Stimulated activated naive CD4-positive, alpha-beta T cell (primary cell): Measurements from ENCODE around the gene TYSND1.
A peak's percentile ranks its signal among the peaks of the same experiment; 100 is the strongest.
"Not testable (repeated sequence)": the region's sequence is repeated elsewhere in the genome, so short reads cannot be mapped to it uniquely, and the experiment has no call there.

Experiments used
- DNase-seq, 6 experiments: peaks; one replicate each; lab custom pipeline; 2025; lab: John Stamatoyannopoulos, UW

The TYSND1 gene

DNA sequence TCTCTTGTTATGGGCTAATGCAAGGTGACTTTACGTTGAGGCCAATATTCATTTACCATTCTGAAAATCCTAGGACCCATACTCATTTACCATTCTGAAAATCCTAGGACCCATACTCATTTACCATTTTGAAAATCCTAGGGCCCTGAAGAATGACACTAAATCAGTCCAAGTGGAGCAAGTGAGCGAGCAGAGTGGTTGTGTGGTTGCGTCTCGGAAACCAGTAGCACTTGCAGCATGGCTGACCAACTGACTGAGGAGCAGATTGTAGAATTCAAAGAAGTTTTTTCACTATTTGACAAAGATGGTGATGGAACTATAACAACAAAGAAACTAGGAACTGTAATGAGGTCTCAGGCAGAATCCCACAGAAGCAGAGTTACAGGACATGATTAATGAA, 16.9 kb upstream of the TYSND1 start:
- DNase-seq = no peak

DNA sequence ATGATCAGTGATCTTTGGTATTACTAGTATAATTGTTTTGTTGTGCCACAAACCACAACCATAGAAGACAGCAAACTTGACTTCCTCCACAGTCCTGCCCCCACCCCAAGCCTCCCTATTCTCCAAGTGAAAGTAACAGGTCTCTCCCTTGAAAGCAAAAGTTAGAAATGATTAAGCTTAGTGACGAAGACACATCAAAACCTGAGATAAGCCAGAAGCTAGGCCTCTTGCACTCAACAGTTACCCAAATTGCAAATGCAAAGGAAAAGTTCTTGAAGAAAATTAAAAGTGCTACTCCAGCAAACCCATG, 16.3 kb upstream of the TYSND1 start:
- peak in 4 of 6 experiments; percentile 2 to 40 (median 28) for DNase-seq

- DNase-seq = no peak
Measured at GRCh38 chr10:70162151-70162891, 15.8 kb upstream of the TYSND1 start.

DNA sequence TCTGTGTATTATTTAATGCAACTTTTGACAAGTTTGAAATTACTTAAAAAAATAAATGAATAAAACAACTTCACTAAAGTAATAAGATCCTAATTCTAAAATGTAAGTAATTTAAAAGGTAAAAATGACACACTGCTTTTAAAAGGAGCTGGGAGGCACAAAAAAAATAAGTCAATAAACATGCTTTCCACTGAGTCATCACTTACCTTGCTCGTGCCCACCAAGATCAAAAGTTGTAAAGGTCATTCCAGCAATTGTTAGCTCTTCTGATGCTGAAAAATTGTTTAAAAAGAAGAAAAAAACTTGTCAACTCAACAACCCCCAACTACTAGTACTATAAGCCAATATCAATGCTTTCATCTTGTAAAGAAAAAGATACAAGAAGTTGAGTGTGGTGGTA, 14.3 kb upstream of the TYSND1 start:
- no peak for DNase-seq

DNA sequence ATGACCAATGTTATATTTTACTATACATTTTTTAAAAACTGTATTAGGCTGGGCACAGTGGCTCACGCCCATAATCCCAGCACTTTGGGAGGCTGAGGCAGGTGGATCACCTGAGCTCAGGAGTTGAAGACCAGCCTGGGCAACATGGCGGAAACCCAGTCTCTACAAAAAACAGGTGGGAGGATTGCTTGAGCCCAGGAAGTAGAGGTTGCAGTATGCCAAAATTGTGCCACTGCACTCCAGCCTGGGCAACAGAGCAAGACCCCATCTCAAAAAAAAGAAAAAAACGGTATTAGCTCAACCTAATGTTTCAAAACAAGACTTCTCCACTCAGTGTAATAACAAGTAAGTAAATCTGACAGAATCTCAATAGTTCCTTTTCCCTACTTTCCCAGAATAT, 12.9 kb upstream of the TYSND1 start:
- not testable (repeated sequence) for DNase-seq

DNA sequence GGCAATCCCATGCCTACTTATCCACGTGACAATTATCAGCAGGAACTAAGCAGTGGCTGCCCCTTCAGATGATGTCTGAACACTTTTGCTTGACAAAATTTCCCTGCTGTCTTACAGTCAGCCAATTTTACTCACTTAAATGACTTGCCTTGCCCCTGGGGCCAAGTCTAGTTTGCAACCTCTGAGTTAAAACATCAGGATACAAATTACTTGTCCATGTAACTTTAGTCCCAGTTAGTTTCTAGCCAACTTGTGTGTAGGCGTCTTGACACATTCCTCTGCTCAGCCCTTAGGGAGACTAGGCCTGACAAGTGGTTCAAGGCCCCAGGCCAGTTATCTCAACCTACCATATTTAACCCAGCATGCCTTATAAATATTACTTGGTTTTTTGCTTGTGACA, 11.6 kb upstream of the TYSND1 start:
- no peak for DNase-seq

GRCh38 chr10:70155255-70155838, 8.8 kb upstream of the TYSND1 start:
- DNase-seq = no peak

GRCh38 chr10:70148516-70148915, 2.0 kb upstream of the TYSND1 start:
- no peak for DNase-seq

DNA sequence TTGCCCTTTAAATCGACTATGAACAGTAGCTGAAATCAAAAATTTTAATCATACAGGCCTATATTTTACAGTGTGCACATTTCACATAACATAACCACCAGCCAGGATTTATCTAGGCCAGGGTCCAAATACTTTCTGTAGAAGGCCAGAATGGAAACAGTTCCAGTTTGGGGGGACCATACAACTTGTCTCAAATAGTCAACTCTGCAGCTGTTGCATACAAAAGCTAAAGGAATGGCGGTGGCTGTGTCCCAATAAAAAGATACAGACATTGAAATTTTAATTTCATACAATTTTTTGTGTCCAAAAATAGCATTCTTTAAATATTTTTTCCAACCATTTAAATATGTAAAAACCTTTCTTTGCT, 742 bp upstream of the TYSND1 start:
- no peak for DNase-seq

- peak; percentile 62 to 89 (median 72) for DNase-seq
Measured at GRCh38 chr10:70145666-70146488, 623 bp downstream of the TYSND1 start.

DNA sequence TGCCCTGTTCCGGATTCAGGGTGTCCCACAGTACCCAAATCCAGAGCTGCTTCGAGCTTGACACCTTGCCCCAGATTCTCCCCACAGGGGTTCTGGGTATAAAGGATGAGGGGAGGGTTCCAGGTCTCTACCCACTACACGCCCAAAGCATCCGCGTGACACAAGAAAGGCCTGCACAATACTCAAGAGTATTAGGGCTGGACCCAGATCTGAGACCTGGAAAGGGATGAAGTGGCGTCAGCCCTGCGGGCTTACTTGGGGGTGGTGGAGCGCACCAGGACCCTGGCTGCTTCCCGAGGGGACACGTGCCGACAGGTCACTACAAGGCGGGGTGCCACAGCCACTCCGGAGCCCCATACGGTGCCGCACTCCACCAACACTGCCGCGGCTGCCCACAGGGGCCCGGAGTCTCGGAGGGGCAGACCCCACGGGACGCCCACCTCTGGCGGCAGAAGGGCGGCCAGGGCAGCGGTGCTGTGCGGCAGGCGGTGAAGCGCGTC, 1.3 kb downstream of the TYSND1 start:
- peak in 1 of 6 experiments; percentile 55 for DNase-seq

DNA sequence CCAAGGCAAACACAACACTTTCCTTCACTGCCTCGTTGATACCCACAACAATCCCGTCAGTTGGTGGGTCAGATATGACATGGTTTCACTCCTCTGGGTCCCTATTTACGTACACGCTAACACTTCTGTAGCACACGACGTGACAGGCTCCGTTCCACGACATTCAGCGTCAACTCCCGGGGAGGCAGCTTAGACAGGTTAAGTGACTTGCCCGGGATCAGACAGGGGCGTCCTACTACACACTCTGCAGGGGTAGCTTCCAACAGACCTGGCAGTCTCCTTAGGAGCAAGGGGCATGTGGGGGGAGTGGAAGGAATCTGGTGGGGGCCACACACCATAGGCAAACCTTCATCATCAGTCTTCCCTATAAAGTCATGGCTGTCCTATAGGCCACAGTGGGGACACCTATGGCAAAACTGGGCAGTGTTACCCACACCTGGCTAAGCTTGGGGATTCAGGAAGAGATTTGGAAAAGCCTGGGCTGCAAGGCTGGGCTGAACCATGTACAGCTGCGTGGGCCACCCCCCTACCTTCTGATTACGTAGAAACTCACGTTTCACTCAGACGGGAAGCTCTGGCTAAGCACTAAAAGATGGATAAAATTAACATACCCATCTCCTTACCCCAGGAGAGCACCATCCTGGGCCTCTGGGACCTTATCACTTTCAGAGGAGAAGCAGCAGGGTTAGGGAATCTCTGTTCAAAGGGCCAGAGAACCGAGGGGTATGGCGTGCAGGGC, 2.0 kb downstream of the TYSND1 start:
- DNase-seq = no peak

GRCh38 chr10:70142555-70142954, 3.9 kb downstream of the TYSND1 start:
- no peak for DNase-seq

- no peak for DNase-seq
Measured at GRCh38 chr10:70140297-70140696, 6.2 kb downstream of the TYSND1 start.

DNA sequence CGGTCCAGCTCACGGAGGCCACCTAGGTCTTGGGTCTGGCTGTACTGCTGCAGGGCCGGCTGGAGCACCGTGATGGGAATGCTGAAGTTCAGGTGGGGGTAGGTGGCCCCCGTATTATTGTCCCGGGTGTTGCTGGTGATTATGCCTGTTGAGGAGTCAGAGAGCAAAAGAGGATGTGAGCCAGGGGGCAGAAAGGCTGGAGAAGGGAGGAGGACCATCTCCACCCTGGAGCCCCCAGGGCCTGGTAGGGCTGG, 6.6 kb downstream of the TYSND1 start:
- no peak for DNase-seq

DNA sequence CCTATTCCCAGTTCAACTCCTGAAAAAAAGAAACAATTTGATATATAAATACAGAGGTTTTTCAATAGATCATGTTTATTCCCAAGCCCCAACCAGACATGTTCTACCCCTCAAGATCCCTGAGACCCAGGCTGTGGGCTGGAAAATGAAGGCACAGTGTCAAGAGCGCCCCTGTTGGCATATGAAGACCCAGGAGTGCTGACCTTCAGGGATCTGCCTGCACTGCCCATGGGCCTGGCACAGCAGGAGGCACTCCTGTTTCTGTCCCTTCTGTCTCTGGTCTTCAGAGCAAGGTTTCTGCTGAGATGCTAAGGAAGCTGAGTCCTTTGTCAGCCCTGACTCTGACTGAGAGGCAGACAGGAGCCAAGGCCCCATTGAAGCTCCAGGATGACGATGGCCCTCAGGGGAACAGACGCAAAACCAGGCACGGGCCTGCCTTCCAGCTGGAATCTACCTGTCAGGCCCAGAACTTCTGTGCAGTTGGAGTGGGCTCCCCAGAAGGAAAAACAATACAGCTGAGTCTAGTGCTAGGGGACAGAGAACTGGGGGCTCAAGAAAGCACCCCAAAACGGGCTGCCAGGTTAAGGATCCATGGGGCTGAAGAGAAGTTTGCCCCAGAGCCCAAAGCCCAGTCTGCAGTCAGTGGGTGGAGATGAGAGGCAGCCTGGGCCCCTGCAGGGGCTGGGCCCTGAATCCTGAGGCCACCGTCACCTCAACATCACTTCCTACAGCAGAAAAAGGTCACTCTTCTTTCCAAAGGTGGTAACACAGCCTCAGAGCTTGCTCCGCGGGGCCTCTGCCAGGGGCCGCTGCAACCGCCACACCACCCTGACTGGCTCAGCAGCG, 7.1 kb downstream of the TYSND1 start:
- no peak for DNase-seq

- no peak for DNase-seq
Measured at GRCh38 chr10:70137927-70138883, 8.3 kb downstream of the TYSND1 start.

GRCh38 chr10:70137135-70137534, 9.4 kb downstream of the TYSND1 start:
- no peak for DNase-seq

GRCh38 chr10:70135684-70136083, 10.8 kb downstream of the TYSND1 start:
- DNase-seq = no peak

DNA sequence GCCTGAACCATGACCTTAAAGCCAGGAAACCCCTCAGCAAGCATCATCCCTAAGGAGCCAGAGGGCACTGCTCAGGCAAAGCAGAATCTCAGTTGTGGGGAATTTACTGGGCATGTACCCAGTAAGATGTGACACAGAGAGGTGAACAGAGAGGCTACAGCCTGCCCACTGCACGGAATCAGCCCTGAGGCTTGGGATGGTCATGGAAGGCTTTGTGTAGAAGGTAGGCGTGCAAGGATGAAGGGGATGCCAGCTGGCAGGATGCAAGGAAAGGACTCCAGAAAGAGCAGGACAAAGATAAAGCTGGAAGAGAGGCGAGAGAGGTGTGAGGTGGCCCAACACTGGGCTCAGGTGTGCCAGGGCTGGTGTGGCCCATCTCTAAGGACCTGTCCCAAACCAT, 11.5 kb downstream of the TYSND1 start:
- no peak for DNase-seq
